ENCODE results near the gene CREB5. TPM values are rescaled to one million over a fixed set of nuclear protein-coding genes. Genes with fewer than 3 reads are reported as not detected.

The CREB5 gene
- polyA plus RNA-seq, 1 donor from 2014 or later, result 3.7 TPM

DNA sequence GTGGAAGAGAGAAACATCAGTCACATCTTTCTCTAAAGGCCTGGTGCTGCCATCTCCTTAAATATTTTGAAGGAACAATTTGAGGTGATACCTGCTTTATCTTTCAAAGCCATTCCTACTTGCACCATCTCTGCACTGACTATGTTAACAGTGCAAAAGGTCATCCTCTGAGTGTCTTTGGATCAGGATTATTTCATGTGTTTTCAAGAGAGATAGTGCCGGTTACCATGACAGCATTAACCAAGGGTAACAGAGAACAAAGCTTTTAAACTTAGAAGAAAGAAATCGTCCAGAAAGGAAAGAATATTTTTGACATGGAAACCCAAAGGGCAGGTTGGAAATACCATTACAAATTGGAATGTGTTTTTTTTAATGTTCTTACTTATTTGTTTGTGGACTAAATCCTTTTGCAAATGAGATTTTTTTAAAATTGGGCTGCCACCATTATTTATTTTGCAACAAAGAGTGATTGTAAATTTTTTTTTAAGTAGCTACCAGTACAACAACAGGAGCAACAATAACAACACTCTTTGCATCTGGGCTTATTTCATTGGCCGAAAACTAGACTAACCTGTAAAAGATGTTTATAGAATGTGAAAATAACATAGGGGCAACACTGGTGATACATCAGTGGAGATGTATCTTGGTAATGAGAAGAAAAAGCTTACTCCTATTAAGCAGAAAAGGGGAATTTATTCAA, 234.2 kb downstream of the CREB5 start:
- no peaks in the 10 kb centered on the region for H3K79me2 ChIP-seq (replicated peaks; ENCODE audit: insufficient read depth, low read length)
- TF ChIP-seq RAD21 (conservative IDR thresholded peaks at IDR 0.05), result no peak
- TF ChIP-seq, protein P1, sequence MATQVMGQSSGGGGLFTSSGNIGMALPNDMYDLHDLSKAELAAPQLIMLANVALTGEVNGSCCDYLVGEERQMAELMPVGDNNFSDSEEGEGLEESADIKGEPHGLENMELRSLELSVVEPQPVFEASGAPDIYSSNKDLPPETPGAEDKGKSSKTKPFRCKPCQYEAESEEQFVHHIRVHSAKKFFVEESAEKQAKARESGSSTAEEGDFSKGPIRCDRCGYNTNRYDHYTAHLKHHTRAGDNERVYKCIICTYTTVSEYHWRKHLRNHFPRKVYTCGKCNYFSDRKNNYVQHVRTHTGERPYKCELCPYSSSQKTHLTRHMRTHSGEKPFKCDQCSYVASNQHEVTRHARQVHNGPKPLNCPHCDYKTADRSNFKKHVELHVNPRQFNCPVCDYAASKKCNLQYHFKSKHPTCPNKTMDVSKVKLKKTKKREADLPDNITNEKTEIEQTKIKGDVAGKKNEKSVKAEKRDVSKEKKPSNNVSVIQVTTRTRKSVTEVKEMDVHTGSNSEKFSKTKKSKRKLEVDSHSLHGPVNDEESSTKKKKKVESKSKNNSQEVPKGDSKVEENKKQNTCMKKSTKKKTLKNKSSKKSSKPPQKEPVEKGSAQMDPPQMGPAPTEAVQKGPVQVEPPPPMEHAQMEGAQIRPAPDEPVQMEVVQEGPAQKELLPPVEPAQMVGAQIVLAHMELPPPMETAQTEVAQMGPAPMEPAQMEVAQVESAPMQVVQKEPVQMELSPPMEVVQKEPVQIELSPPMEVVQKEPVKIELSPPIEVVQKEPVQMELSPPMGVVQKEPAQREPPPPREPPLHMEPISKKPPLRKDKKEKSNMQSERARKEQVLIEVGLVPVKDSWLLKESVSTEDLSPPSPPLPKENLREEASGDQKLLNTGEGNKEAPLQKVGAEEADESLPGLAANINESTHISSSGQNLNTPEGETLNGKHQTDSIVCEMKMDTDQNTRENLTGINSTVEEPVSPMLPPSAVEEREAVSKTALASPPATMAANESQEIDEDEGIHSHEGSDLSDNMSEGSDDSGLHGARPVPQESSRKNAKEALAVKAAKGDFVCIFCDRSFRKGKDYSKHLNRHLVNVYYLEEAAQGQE (IDR thresholded peaks at IDR 0.05; ENCODE audit: borderline replicate concordance), result no peak
- no peak for TF ChIP-seq EZH2 (IDR thresholded peaks at IDR 0.05; ENCODE audit: borderline replicate concordance, insufficient read depth, low read length, poor library complexity, severe bottlenecking)
- no peaks in the 10 kb centered on the region for H3K9me3 ChIP-seq (ENCODE audit: low read length)
- H2AFZ ChIP-seq (ENCODE audit: low read depth, low read length), result no peak overlapping the region
- no peak overlapping the region for H3K4me3 ChIP-seq (ENCODE audit: low read length)
- no peak overlapping the region for H3K27ac ChIP-seq (ENCODE audit: low read length)
- H4K20me1 ChIP-seq (ENCODE audit: insufficient read depth), result no peaks in the 10 kb centered on the region
- H3K9ac ChIP-seq (ENCODE audit: low read length), result no peak overlapping the region
- no peaks in the 10 kb centered on the region for H3K9me2 ChIP-seq (ENCODE audit: insufficient read depth, low read length)
- H3F3A ChIP-seq (ENCODE audit: insufficient read depth, low read length, poor library complexity, severe bottlenecking), result no peaks in the 10 kb centered on the region
- H3K27me3 ChIP-seq (ENCODE audit: insufficient read depth, low read depth, low read length), result no peaks in the 10 kb centered on the region
- no peak overlapping the region for H3K4me2 ChIP-seq (ENCODE audit: low read length)
- no peaks in the 10 kb centered on the region for H3K36me3 ChIP-seq (ENCODE audit: insufficient read depth, low read length)

DNA sequence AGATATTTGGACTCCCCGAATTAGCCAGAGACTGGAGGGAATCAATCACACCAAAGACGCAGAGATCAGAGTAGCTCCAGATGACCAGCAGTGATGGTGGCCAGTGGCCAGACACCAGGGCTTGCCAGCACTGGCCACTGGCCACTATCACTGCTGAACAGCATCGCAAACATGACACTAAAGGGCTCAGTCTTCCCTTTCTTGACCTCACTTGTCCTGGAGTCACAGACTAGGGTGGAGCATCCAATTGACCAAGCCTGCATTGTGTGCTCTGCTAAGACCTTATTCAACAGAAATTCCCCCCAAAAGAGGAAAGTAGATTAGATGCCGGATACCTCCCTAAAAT, 234.7 kb downstream of the CREB5 start:
- Histone ChIP-seq H3F3A (ENCODE audit: insufficient read depth, low read length, poor library complexity, severe bottlenecking) (no peaks in the 10 kb centered on the region), H3K4me3 (ENCODE audit: low read length) (no peak overlapping the region)

More for the DNA sequence above, 234.7 kb downstream of the CREB5 start:
- Histone ChIP-seq H3K79me2 (replicated peaks; ENCODE audit: insufficient read depth, low read length) (no peaks in the 10 kb centered on the region), H3K27me3 (ENCODE audit: insufficient read depth, low read depth, low read length) (no peaks in the 10 kb centered on the region), H3K9me3 (ENCODE audit: low read length) (no peaks in the 10 kb centered on the region), H3K36me3 (ENCODE audit: insufficient read depth, low read length) (no peaks in the 10 kb centered on the region), H3K9me2 (ENCODE audit: insufficient read depth, low read length) (no peaks in the 10 kb centered on the region), H3K27ac (ENCODE audit: low read length) (no peak overlapping the region), H3K9ac (ENCODE audit: low read length) (no peak overlapping the region), H4K20me1 (ENCODE audit: insufficient read depth) (no peaks in the 10 kb centered on the region), H2AFZ (ENCODE audit: low read depth, low read length) (no peak overlapping the region), H3K4me2 (ENCODE audit: low read length) (no peak overlapping the region)
- TF ChIP-seq EP300 (conservative IDR thresholded peaks at IDR 0.05; ENCODE audit: poor library complexity, severe bottlenecking) (no peak), RAD21 (conservative IDR thresholded peaks at IDR 0.05) (no peak), TAF1 (IDR thresholded peaks at IDR 0.05; ENCODE audit: low read depth) (no peak), SMC3 (conservative IDR thresholded peaks at IDR 0.05; ENCODE audit: poor library complexity) (no peak), EZH2 (IDR thresholded peaks at IDR 0.05; ENCODE audit: borderline replicate concordance, insufficient read depth, low read length, poor library complexity, severe bottlenecking) (no peak), MXI1 (conservative IDR thresholded peaks at IDR 0.05; ENCODE audit: poor library complexity, severe bottlenecking) (no peak)
- TF ChIP-seq, protein P1 (IDR thresholded peaks at IDR 0.05; ENCODE audit: borderline replicate concordance), result no peak
